Hepatocyte (in vitro differentiated cells): Measurements from ENCODE around the gene CDKL4. TPM values are rescaled to one million over a fixed set of nuclear protein-coding genes. Genes with fewer than 3 reads are reported as not detected.
"Not testable (repeated sequence)": the region's sequence is repeated elsewhere in the genome, so short reads cannot be mapped to it uniquely, and the experiment has no call there.

Experiments
- DNase-seq: peaks from one replicate; pipeline ENCODE4 v3.0.0-alpha.2; 2016; ENCODE audit warnings: low spot score
- H2AFZ ChIP-seq: fragments of 200-600 bp; sonication (generic); 2 replicates; pipeline ENCODE4 v1.6.0; 2016; ENCODE audit warnings: antibody characterized with exemption, mild to moderate bottlenecking
- H3K27ac ChIP-seq: fragments of 200-600 bp; sonication (generic); 2 replicates; pipeline ENCODE4 v1.5.1; 2016; ENCODE audit warnings: mild to moderate bottlenecking
- H3K27me3 ChIP-seq: fragments of 200-600 bp; sonication (generic); 2 replicates; pipeline ENCODE4 v1.6.1; 2016
- H3K36me3 ChIP-seq: fragments of 200-600 bp; sonication (generic); replicated peaks from 2 replicates; pipeline ENCODE4 v1.5.1; 2016; ENCODE audit warnings: low read depth; ENCODE audit not compliant: insufficient read depth
- H3K4me1 ChIP-seq: fragments of 200-600 bp; sonication (generic); 2 replicates; pipeline ENCODE4 v1.5.1; 2016; ENCODE audit warnings: mild to moderate bottlenecking, moderate library complexity; ENCODE audit not compliant: insufficient read depth
- H3K4me2 ChIP-seq: fragments of 200-600 bp; sonication (generic); 2 replicates; pipeline ENCODE4 v1.6.0; 2016
- H3K4me3 ChIP-seq: fragments of 200-600 bp; sonication (generic); 2 replicates; pipeline ENCODE4 v1.5.1; 2016; ENCODE audit warnings: mild to moderate bottlenecking
- H3K79me2 ChIP-seq: fragments of 200-600 bp; sonication (generic); 2 replicates; pipeline ENCODE4 v1.6.0; 2017; ENCODE audit warnings: mild to moderate bottlenecking
- H3K9me2 ChIP-seq: fragments of 200-600 bp; sonication (generic); replicated peaks from 2 replicates; pipeline ENCODE4 v1.6.0; 2017; ENCODE audit warnings: mild to moderate bottlenecking; ENCODE audit not compliant: insufficient read depth
- H3K9me3 ChIP-seq: fragments of 200-600 bp; sonication (generic); 2 replicates; pipeline ENCODE4 v1.5.1; 2016; ENCODE audit warnings: low read depth, mild to moderate bottlenecking
- H4K20me1 ChIP-seq: fragments of 200-600 bp; sonication (generic); 2 replicates; pipeline ENCODE4 v1.6.0; 2016; ENCODE audit warnings: mild to moderate bottlenecking; ENCODE audit not compliant: insufficient read depth, poor library complexity, severe bottlenecking
- EZH2 ChIP-seq: fragments of 200-600 bp; sonication (generic); IDR thresholded peaks from 2 replicates; pipeline ENCODE4 v1.6.1; 2016; ENCODE audit warnings: antibody characterized with exemption, mild to moderate bottlenecking, borderline replicate concordance
- EZH2phosphoT487 ChIP-seq: fragments of 200-600 bp; sonication (generic); IDR thresholded peaks from one replicate; pipeline ENCODE4 v1.6.1; 2018; ENCODE audit warnings: antibody characterized with exemption, mild to moderate bottlenecking, low read depth, moderate library complexity; ENCODE audit not compliant: unreplicated experiment, severe bottlenecking
- WGBS: methylation state at CpG from one replicate; pipeline ENCODE4 v1.1.6; 2016; ENCODE audit warnings: low lambda C conversion rate; ENCODE audit errors: missing lambda C conversion rate; 5-methylcytosine and 5-hydroxymethylcytosine counted together
- polyA plus RNA-seq: library from polyadenylated mRNA; unstranded; fragments of >200 nt; fragmentation: Nextera tagmentation; extraction: Ambion mirVana; gene quantifications from 2 replicates; pipeline ENCODE4 v1.2.1, GENCODE V29; 2016
- total RNA-seq: library from RNA; depleted of rRNA; stranded (reverse); fragments of >200 nt; gene quantifications from 2 replicates; pipeline ENCODE4 v1.2.3, GENCODE V29; 2014
- TF ChIP-seq, protein P1 (sequence below): fragments of 200-600 bp; sonication (generic); IDR thresholded peaks from 2 replicates; pipeline ENCODE4 v1.5.1; 2016; ENCODE audit warnings: antibody characterized with exemption, mild to moderate bottlenecking; ENCODE audit not compliant: poor library complexity

Gene CDKL4
- total and polyA plus RNA-seq, 2 experiments from 2014 or later, result 0.10 to 0.35 TPM

DNA sequence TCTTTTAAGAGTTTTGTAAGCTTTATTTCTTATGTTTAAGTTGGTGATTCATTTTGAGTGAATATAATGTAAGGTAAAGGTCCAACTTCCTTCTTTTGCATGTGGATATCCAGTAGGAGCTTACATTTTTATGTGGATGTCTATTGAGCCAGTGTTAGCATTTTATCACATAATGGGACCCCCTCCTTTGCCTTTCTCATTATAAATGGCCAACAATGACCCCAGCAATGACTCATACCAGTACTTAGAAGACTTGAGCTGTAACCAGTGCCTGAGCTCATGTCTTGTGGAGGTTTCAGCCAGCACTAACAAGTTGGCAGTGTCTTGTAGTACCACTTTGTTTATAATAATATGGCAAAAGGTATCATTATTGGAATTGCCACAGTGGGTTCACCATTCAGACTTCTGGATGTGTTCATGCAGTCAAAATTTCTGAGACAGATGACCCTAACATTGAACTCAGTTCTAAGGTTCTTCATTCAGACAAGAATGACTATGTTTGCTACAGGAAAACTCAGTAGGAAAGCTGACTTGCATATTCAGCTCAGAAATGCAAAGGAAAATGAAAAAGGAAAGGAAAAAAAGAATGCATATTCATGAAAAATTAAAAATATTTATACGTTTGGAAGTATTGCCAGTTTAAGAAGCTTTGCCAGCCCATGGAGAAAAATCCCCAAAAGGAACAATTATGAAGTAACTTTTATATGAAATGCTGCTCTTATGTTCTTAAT lies 41.0 kb downstream of the CDKL4 start:
- WGBS, result 95% methylated on average over 1 of the region's 1 CpG
- Histone ChIP-seq H3K9me2 (no peaks in the 10 kb centered on the region), H3K4me3 (no peak overlapping the region), H3K27ac (no peak overlapping the region), H3K4me2 (no peak overlapping the region), H3K4me1 (no peaks in the 10 kb centered on the region), H3K27me3 (no peaks in the 10 kb centered on the region), H4K20me1 (no peaks in the 10 kb centered on the region), H3K9me3 (no peaks in the 10 kb centered on the region), H3K36me3 (no peaks in the 10 kb centered on the region), H2AFZ (no peak overlapping the region), H3K79me2 (no peaks in the 10 kb centered on the region)
- DNase-seq, result no peak
- TF ChIP-seq EZH2phosphoT487, result no peak

DNA sequence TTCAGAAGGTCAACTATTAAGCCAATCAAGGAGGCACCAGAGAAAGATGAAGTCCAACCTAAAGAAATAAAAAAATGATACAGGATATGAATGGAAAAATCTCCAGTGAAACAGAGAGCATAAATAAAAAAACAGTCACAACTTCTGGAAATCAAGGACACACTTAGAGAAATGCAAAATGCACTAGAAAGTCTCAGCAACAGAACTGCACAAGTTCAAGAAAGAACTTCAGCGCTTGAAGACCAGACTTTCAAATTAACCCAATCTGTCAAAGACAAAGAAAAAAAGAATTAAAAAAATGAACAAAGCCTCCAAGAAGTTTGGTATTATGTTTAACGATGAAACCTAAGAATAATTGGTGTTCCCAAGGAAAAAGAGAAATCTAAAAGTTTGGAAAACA lies 46.8 kb downstream of the CDKL4 start:
- not testable (repeated sequence) for H3K9me2 ChIP-seq, H3K27me3 ChIP-seq, H3K4me3 ChIP-seq, H3K36me3 ChIP-seq, H3K4me2 ChIP-seq, H2AFZ ChIP-seq, H3K79me2 ChIP-seq, DNase-seq, H3K27ac ChIP-seq, H3K4me1 ChIP-seq, H4K20me1 ChIP-seq, H3K9me3 ChIP-seq
- 98% methylated on average over 2 of the region's 2 CpGs for WGBS

DNA sequence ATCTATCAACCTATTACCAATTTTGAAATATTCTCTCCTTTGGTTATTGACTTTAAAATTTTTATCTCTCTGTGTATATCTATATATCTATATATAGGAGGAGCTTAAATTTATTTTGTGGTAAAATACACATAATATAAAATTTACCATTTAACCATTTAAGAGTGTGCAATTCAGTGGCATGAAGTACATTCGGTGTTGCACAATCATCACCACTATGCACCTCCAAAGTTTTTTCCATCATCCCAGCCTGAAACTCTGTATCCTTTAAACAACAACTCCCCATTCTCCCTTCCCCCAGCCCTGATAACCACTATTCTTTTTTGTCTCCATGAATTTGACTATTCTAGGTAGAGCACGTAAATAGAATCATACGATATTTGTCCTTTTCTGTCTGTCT lies 49.1 kb downstream of the CDKL4 start:
- Histone ChIP-seq H3K9me2 (no peaks in the 10 kb centered on the region), H3K79me2 (no peaks in the 10 kb centered on the region), H3K4me1 (no peaks in the 10 kb centered on the region), H3K9me3 (no peaks in the 10 kb centered on the region), H3K27ac (no peak overlapping the region), H3K4me3 (no peak overlapping the region), H3K36me3 (no peaks in the 10 kb centered on the region), H3K4me2 (no peak overlapping the region), H3K27me3 (no peaks in the 10 kb centered on the region), H4K20me1 (no peaks in the 10 kb centered on the region), H2AFZ (no peak overlapping the region)
- DNase-seq, result no peak
- WGBS, result 96% methylated on average over 3 of the region's 3 CpGs
- no peak for TF ChIP-seq EZH2phosphoT487
- TF ChIP-seq, protein P1, sequence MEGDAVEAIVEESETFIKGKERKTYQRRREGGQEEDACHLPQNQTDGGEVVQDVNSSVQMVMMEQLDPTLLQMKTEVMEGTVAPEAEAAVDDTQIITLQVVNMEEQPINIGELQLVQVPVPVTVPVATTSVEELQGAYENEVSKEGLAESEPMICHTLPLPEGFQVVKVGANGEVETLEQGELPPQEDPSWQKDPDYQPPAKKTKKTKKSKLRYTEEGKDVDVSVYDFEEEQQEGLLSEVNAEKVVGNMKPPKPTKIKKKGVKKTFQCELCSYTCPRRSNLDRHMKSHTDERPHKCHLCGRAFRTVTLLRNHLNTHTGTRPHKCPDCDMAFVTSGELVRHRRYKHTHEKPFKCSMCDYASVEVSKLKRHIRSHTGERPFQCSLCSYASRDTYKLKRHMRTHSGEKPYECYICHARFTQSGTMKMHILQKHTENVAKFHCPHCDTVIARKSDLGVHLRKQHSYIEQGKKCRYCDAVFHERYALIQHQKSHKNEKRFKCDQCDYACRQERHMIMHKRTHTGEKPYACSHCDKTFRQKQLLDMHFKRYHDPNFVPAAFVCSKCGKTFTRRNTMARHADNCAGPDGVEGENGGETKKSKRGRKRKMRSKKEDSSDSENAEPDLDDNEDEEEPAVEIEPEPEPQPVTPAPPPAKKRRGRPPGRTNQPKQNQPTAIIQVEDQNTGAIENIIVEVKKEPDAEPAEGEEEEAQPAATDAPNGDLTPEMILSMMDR, result no peak
- TF ChIP-seq EZH2, result no peak

DNA sequence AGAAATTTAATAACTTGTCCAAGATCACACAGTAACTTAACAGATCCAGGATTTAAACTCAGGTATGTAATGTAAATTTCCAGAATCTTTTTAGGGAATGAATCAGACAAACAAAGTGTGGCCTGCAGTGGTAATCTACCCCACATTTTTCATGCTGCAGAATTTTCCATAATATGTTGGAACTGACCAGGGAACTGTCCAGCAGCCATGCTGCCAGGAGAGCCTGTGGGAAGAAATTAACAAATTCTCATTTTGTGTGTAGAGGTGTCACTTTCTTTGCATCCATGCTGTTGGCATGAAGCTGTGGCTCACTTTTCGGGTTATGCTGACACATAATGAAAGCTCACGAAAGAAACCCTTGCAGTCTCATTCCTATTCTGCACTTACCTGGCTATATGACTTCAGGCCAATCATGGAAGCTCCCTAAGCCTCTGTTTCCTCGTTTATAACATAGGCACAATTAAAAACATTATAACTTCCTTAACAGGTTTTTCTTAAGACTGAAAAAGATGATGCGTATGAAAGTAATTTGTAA lies 54.7 kb downstream of the CDKL4 start:
- no peak for DNase-seq
- Histone ChIP-seq H2AFZ (no peak overlapping the region), H4K20me1 (no peaks in the 10 kb centered on the region), H3K4me1 (no peaks in the 10 kb centered on the region), H3K9me3 (no peaks in the 10 kb centered on the region), H3K27ac (no peak overlapping the region), H3K4me2 (no peak overlapping the region), H3K27me3 (no peaks in the 10 kb centered on the region), H3K4me3 (no peak overlapping the region), H3K36me3 (no peaks in the 10 kb centered on the region), H3K9me2 (no peaks in the 10 kb centered on the region), H3K79me2 (no peaks in the 10 kb centered on the region)
- TF ChIP-seq, protein P1, result no peak
- no peak for TF ChIP-seq EZH2phosphoT487
- TF ChIP-seq EZH2, result no peak
- WGBS, result 91% methylated on average over 4 of the region's 4 CpGs
